SH-SY5Y (cell line): ENCODE data around the gene NHLH2.

Source experiments
- GATA2 ChIP-seq: IDR thresholded peaks from 2 replicates; pipeline ENCODE4 v1.6.1; 2011; ENCODE audit warnings: mild to moderate bottlenecking, low read depth, low read length
- GATA3 ChIP-seq: IDR thresholded peaks from 2 replicates; pipeline ENCODE4 v1.6.1; 2011; ENCODE audit warnings: low read depth, mild to moderate bottlenecking, low read length, moderate library complexity

DNA sequence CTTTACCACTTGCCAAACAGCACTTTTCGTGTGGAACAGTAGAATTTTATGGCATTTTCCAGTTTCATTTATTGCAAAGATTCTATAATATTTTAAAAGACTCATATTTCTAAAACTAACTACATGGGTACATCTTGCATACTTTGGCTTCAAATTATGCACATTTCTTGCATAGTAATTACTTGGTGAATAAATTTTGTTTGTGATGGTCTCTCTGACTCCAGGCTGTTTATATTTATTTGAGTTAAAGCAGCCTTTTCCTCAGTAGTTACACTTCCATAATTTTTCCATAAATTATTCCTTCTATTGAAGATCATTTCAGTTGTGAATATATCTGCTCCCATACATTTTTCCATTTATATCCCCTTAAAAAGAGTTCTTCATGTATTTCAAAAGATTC, 6.9 kb upstream of the NHLH2 start:
- TF ChIP-seq GATA2 = no peak
- no peak for TF ChIP-seq GATA3
